ENCODE measurements around the gene TRIM41.
"Not testable (repeated sequence)": the region's sequence is repeated elsewhere in the genome, so short reads cannot be mapped to it uniquely, and the experiment has no call there.

Gene TRIM41

GRCh38 chr5:181283841-181284755 lies 61.0 kb downstream of the TRIM41 start:
- DNase-seq (ENCODE audit: low spot score), result not testable (repeated sequence)

Data from pons (tissue), 1 donor.